NCI-H2196 (cell line): ENCODE data around the gene KIF25.

Source experiments
- DNase-seq: peaks from one replicate; lab custom pipeline; 2025; ENCODE audit not compliant: unreplicated experiment; lab: John Stamatoyannopoulos, UW

KIF25 gene

GRCh38 chr6:168035098-168035660 lies 37.7 kb downstream of the KIF25 start:
- DNase-seq: peak; percentile 19

DNA sequence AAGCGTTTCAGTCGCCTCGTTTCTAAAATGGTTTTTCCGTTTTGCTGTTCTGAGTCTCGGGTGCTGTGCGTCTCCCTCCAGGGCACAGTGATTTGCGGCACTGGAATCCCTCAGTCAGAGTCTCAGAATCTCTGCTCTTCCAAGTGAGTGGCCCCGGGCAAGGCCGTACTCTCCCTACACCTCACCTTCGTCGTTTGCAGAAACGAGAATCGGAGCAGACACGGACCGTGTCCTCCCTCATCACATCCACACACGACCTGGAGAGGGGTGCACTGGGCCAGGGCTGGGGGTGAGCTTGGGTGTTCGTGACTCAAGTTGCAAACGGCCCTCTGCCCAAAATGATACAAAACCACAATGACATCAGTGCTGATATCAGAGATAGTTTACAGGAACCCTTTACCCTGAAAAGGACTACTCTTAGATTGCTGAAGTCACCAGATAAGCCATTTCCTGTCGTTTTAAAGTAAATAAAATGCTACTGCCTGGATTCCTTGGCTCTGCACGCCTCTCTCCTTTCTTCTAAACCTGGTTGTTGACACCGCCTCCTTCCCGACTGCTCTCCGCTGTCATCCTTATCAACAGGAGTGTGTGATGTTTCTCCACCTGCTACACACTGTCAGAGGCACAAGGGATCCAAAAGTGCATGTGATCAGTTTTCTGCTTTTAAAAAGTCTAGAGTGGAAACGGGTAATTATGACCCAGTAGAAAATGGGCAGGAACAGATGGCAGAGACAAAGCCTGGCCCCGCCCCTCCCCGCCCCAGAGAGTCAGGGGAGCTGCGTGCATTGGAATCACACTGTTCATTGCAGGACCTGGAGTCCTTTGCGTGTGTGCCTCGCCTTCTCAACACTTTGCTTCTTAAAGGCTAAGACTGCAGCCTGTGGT lies 38.4 kb downstream of the KIF25 start:
- peak; percentile 17 for DNase-seq

GRCh38 chr6:168037242-168037641 lies 39.8 kb downstream of the KIF25 start:
- no peak for DNase-seq

- no peak for DNase-seq
These were observed 40.4 kb downstream of the KIF25 start for GRCh38 chr6:168037856-168038255.

- no peak for DNase-seq
These were observed 41.2 kb downstream of the KIF25 start for GRCh38 chr6:168038576-168039140.

- DNase-seq: no peak
These were observed 41.8 kb downstream of the KIF25 start for GRCh38 chr6:168039301-168039700.

- no peak for DNase-seq
These were observed 42.4 kb downstream of the KIF25 start for GRCh38 chr6:168039849-168040248.

DNA sequence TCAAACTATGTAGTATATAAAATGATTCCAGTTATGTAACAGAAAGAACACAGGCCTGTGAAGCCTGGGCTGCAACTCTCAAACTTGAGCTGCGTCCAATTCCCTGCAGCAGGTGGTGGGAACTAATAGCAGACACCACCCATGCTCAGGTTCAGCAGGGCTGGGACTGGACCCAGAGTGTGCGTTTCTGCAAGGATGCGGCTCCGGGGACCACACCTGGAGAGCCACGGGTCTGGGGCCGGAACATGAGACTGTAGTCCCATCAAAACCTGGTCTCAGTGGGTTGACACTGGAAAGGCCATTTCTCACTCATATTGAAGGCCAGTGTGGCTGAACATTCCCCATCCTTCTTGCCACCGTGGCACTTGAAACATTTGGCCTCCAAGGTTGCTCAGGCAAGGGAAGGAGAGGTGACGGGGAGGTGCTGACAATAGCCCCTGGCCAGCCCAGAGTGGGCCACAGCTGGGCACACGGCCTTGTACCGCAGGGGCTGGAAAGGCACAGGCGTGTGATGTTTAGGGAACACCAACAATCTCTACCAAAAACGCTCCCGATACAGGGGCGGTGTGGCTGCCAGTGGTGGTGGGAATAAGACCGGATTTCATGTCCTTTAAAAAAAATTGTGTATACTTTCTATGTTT lies 43.5 kb downstream of the KIF25 start:
- DNase-seq: no peak

GRCh38 chr6:168041928-168042327 lies 44.5 kb downstream of the KIF25 start:
- no peak for DNase-seq

DNA sequence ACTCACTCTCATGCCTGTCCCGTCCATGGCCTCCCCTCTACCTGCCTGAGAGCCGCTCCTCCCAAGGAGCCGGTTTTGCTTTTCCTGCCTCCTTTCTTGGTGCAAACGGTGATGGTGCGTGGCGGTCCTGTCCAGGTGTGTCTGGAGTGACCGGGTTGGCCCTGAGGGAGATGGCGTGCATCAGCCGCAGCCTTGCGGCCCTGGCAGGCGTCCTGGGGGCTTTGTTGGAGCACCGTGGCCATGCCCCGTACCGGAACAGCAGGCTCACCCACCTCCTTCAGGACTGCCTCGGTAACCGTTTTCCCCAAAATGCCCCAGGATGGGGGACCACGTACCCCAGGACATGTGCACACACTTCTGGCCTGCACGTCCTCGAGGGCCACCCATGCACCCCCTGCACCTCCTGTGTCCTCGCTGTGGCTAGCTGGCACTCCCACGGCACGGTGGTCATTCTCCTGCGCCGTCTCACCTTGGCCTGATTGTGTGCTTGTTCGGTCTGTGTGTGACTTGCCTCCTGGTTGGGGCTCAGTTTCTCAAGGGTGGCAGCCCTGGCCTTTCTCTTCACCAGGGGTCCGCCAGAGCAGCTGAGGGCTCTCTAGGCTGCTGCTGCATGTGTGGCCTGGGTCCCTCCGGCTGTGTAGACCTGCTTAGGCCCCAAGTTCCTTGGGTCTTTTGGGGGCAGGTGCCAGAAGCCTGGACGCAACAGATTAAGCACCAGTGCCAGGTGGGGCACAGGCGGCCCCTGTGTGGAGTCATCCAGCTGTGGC lies 45.1 kb downstream of the KIF25 start:
- DNase-seq: no peak

DNA sequence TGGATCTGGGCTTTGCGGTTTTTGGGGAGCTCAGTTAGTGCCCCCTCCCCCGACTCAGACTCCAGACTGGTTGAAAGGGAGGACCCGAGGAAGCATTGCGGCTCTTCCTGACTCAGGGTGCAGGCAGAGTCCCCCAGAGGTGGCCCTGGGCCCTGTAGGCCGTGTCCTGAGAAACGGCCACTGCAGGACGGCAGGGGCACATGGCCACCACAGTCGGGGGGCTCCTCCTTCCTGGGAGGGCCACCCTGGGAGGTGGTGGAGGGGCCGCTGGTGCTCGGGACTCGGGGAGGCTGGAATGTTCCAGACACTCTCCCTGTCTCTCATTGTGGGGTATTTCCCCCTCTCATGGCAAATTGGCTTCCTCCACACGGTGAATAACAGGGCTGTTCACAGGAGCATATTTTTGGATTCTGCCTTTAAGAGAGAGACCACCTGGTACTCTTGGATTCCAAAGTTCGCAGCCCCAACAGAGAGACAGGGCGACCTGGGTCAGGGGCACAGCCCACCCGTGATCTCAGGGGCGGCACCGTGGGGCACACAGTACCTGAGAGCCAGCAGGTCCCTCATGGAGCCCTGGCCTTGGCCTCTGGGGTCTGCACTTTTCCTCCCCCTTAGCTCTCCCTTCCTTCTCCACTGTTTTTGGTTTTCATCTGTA lies 45.8 kb downstream of the KIF25 start:
- DNase-seq: no peak

DNA sequence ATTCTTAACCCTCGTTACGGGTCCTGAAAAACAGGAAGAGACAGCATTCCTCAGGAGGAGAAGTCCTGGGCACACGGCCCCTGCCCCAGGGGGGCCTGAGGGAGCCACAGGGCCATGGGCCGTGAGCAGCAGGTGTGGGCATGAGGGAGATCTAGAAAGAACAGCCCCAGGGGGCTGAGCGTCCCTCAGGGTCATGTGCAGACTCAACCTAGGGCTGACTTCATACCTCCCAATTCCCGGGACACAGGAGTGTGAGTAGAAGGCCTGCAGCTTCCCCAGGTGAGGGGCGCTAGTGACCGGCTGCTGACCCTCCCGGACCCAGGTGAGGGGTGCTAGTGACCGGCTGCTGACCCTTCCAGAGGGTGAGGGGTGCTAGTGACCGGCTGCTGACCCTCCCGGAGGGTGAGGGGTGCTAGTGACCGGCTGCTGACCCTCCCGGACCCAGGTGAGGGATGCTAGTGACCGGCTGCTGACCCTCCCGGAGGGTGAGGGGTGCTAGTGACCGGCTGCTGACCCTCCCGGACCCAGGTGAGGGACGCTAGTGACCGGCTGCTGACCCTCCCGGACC lies 46.5 kb downstream of the KIF25 start:
- no peak for DNase-seq

DNA sequence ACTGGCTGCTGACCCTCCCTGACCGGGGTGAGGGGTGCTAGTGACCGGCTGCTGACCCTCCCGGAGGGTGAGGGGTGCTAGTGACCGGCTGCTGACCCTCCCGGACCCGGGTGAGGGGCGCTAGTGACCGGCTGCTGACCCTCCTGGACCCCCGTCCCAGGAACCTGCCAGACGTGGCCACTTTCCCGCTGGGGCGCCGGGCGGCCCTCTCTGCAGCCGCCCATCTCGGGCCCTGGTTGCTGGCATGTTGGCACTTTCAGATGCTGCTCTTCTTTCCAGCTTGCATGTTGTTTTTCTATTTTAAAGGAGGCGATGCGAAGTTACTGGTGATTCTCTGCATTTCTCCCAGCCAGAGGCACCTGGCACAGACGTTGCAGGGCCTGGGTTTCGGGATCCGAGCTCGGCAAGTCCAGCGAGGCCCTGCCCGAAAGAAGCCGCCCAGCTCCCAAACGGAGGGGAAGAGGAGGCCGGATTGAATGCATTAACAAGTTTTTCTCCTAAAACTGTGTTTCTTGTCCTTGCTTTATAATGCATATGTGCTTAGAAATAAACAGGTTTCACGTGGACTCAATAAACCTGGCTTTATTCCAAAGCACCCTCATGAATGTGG lies 47.2 kb downstream of the KIF25 start:
- DNase-seq: no peak

DNA sequence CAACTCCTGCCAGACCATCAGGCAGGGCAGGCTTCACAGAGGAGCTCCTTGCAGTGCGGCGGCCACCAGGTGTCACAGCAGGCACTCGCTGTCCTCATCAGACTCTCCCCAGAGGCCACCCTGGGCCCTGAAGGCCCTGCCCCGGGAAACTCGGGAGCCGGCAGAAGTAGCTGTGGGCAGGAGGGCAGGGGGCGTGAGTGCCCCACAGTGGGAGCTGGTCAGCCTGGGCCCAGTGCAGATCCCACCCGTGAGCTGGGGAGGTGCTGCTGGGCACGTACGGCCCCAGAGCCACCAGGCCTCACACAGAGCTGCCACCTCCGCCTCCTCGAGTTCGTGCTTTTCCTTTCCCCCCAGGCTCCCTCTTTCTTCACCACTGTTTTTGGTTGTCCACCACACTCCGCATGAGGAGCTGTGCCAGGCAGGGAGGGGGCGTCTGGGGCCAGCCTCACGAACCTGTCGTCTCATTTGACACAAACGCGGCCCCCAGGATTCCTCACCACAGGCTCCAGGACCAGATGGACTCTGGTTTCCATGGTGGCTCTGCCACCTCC lies 47.7 kb downstream of the KIF25 start:
- DNase-seq: no peak

DNA sequence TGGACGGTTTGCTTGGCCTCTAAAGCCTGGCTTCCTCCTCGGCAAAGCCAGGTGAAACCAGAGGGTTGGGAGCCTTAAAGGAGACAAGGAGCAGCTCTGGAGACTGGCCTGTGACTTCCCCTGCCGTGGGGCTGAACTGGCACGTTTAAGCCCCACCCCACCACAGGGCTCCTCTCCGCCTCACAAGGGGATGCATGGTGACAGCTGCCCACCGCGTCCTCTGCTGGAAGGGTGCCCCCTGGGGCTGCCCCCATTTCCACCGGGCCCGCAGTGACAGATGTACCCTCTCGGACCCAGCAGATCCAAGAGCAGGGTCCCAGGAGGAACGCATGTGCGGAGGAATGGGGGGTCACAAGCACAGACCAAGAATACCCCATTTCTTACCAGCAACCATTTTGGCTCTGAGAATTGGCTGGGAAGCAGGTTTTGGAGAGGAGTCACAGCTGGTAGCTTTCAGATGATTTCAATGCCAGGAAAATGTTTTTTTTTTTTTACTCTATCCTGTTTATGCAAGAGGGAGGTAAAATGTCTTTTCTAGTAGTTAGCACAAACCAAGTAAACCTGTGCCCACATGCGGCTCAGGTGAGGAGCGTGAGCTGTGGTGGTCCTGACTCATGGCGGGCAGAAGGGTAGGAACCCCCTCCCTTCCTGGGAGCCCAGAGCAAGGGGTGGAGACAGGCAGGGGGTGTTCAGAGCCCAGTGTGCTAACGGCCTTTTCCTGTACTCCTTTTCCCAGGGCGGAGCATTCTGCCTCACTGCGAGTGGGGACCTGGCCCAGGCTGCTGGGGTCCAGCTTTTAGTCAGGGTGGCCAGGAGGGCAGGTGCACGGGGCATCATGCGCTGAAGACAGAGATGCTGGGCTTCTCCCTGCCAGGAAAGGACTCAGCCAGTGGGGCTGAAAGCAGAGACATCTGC lies 48.5 kb downstream of the KIF25 start:
- no peak for DNase-seq

DNA sequence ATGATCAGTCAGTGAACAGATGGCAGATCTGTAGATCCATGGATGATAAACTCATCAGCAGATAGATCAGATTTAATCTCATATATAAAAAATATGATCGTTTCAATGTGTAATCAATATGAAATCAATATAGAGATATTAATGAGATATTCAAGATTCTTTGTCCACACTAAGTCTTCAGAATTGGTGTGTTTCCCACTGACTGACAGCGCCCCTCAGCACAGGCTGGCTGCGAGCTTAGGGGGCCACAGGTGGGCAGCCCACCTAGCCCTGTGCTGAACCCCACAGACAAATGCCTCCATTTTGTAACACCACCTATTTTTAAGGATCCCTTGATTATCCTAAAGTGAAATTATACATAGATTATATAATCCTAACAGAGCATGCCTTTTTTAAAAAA lies 49.2 kb downstream of the KIF25 start:
- DNase-seq: no peak

- no peak for DNase-seq
These were observed 50.6 kb downstream of the KIF25 start for GRCh38 chr6:168047841-168048723.

GRCh38 chr6:168048724-168049025 lies 51.2 kb downstream of the KIF25 start:
- no peak for DNase-seq
